Stimulated activated CD4-positive, alpha-beta T cell treated with anti-CD3 and anti-CD28 coated beads, Interleukin-1b, Interleukin-23, amount 100 ng/mL, for 1 hour (primary cell): Measurements from ENCODE around the gene P2RY2.
"Not testable (repeated sequence)": the region's sequence is repeated elsewhere in the genome, so short reads cannot be mapped to it uniquely, and the experiment has no call there.

Experiments
- DNase-seq, 2 donors: peaks; one replicate each; pipeline ENCODE4 v3.0.0-alpha.2; 2020; ENCODE audit warnings: low read depth in 2 of 2

P2RY2 gene

DNA sequence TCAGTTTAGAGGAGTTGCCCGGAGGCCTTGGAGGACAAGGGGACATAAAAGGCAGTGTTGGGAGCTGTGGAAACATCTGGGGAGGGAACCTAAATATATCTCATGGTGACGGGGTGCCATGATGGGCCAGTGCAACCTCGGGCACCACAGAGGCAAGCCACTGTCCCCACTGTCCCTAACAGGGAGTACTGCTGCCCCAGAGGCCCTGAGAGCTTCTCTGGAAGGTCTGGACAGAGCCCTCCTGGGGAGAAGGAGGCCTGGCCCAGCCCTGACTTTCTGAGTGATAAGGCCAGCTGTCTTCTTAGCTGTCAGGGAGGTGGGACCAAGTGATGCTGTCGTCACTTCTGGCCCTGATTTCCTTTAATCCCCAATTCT lies 48.6 kb downstream of the P2RY2 start:
- no peak for DNase-seq

DNA sequence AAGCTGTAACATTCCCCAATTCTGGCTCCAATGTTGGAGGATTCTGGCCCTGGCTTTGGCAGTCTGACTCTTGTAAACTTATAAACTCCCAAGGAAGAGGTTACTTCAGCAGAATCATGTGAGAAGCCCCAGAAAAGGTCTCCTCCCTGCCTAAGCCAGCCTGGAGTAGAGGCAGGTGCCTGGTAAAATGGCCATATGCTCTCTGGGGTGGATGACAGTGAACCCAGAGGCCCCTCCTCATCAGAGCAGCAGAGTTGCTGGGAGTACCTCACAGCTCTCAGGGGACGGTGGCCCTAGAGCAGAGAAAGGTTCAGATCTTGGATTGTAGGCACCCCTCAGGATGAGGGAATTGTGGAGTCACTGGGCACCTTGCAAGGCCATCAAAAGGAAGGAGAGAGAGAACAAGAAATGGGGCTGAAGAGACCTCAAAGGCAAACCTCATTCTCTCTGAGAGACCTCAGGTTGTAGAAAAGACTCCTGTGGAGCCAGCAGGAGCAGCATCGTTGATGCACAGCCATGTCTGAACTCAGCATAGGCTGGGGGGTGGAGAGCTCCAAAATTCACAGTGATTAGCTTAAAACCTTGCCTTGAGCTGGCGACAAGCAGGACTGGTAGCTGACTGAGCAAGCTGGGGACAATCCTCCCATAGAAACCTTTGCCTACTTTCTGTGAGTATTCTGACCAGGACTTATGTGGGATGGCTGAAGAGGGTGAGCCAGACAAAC lies 49.2 kb downstream of the P2RY2 start:
- DNase-seq = no peak

DNA sequence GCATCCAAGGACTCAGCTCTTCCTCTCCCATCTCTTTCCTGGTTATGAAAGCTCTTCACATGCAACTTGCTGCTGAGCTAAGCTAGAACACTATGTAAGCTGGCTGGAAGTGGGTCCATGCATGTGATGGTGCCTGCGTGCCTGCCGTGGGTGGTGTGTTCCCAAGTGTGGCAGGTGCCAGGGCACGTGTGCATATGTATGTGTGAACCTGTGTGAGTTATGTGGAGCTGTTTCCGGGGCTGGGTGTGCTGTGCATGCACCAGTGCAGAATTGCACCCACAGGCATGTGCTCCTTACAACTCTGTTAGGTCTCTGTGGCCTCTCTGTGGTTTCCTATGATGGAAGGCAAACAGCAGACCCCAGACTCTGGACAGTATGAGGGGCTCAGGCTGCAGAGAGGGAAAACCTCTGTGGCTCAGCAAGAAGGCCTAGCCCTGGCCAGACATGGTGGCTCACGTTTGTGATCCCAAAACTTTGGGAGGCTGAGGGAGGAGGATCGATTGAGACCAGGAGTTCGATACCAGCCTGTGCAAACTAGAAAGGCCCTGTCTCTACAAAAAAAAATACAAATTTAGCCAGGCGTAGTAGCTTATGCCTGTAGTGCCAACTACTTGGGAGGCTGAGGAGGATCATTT lies 49.9 kb downstream of the P2RY2 start:
- DNase-seq = no peak

DNA sequence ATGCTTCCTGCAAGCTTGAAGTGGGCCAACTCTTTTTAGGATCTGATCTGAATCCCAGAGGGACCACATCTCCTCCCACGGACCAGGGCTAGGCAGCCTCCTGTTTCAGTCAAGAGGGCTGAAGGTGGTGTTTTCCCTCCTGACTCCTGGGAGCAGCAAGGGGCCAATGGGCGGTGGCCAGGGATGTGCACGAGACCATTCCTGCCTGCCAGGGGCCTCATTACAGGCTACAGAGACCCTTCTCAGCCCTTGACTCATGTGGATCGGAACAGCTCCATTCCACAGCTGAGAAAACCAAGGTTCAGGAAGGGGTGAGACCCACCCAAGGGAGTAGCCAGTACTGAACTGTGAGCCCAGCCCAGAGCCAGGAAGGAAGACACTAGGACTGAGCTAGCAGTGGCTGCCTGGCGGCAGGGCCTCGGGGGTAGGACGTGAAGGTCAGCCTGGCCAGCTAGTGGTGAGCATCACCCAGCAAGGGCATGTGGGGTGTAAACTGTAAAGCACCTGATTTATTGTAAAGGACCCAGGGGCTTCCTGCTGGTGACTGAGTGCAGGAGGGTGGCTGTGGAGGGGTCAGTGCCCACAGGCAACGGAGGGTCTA lies 50.7 kb downstream of the P2RY2 start:
- DNase-seq = no peak

DNA sequence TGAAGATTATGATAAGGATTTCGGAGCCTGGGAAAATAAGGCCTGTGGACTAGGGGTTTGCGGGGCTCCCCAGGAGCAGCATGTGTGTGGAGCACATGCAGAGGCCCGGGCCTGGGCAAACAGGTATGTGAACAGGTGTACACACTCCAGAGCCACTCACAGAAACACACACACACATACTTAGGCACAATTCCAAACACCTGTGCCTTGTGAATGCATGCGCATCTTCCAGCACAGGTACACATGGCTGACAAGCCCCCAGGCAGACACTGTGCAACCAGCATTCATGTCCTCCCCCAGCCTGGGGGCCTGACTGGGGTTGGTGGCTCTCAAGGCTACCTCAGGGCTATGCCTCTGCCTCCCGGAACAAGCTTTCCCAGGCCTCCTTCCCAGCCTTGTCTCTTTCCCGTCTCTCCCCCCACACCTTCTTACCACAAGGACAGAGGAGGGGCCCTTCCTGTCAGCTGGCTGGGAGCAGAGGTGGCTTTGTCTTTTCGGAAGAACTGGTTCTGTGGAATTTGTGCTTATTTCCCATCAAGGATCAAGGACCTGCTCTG lies 51.5 kb downstream of the P2RY2 start:
- no peak for DNase-seq

DNA sequence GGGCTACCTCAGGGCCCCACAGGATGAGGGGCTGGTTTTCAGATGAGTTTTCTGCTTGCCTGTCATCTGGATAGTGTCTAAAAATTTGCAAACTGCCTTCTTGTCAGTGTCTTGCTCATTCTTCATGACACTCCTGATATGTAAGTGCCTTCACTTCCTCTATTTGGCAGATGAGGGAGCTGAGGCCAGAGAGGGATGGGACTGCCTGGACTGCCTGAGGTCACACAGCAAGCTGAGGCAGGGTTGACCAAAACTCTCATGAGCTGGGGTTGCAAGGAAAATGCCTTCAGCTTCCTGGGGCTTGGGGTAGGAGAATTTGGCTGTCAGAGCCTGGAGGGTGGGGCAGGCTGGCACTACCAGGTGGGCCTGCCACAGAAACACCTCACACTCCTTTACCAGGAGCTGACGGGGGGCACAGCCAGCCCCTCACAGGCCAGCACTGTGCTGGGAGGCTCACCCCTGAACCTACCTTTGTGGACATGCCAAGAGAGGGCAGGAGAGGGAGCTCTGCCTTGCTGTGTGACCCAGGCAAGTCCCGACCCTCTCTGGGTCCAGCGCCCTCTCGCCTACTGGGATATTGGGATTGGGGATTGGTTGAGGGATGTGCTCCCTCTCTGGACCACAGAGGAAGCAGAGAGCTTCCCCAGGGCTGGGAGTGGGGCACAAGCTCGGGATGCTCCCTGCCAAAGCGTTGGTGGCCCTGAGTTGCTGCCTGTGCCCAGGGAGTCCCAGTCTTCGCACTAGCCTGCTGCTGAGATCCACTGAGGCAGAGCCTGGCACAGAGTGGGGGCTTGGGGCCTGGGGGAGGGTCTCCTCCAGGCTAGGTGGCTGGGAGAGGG lies 52.2 kb downstream of the P2RY2 start:
- no peak for DNase-seq

DNA sequence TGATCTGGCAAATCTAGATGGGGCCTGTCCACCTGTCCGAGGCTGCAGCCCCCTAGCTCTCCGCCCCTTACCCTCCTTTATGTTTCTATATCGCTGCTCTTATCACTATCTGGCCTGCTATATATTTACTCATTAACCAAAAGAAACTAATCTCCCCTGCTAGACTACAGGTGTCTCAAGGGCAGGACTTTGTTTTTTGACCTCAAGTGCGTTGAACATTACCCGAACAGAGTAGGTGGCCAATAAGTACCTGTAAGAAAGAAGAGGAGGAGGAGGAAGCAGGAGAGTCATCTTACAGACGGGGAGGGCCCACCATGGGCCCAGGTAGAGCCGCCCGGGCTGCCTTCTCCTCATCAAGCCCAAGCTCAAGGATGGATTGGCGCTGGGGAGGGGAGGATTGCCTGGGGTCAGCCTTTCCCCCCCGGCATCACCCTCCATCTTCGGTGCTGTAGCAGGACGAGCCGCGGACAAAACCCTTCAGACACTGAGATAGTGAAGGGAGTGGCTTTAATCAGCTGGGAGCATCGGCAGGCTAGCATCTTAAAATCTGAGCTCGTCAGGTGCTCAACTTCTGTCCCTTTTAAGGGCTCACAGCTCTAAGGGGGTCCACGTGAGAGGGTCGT lies 52.9 kb downstream of the P2RY2 start:
- DNase-seq = no peak

DNA sequence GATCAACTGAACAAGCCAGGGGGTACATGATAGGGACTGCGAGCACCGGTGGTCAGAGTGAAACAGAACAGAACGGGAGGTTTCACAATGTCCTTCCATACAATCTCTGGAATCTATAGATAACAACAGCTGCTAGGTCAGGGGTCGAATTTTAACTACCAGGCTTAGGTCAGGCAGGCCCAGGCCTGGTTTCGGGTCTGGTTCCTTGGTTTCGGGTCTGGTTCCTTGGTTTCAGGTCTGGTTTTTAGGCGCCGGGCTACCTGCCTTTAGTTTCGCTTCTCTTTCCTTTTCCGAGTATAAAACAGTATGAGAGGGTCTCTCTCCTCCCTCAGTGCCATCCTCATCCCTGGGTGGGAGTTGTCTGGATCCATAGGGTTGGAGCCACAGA lies 53.4 kb downstream of the P2RY2 start:
- not testable (repeated sequence) for DNase-seq

DNA sequence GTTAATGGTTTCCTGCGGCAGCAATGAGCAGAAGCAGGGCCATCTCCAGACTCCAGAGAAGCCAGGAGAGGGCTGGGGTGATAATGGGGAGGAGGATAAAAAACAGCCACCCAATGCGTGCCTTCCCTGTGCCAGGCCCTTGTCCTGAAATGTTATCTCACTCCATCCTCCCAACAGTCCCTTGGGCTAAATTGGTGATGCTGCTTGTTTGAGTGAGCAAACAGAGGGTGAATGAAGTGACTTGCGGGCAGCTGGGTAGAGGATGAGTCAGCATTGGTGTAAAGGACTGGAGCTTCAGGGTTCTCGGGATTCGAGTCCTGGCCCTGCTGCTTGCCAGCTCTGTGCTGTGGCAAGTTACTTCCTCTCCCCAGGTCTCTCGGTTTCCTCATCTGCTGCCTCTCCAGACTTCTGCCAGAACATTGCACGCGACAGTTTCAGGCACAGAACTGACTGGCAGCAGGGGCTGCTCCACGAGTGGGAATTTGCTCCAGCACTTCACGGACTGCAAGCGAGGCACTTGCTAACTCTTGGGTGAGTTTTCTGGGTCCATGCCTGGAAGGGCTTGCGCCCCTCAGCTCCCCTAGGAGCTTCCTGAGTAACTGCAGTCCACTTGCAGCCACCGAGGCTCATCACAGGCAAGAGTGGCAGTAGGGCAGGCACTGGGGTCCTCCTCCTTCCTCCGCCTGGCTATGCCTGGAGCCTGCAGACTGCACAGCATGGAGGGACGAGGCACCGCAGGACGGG lies 54.0 kb downstream of the P2RY2 start, which contains the start of gene P2RY6:
Gene P2RY6, plus strand, starts transcription at position 403 of the 744 bp plus-strand sequence. CDS start 24,181 bp downstream, outside the sequence.
- DNase-seq = no peak

DNA sequence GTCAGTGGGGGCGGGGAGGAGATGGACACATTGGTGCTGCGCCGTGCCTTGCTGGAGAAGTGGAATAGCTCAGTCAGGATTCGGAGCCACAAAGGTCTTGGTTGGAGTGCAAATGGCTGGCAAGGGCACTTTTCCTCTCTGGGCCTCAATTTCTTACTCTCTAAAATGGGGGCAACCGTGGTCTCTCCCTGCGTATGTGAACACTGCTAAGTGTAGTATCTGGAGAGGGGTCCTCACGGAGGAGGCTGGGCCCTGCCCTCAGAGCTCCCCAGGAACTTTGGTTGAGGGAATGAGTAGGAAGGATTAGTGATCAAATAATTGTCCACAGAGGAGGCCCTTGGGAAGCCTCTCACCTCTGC lies 54.6 kb downstream of the P2RY2 start:
- no peak for DNase-seq

DNA sequence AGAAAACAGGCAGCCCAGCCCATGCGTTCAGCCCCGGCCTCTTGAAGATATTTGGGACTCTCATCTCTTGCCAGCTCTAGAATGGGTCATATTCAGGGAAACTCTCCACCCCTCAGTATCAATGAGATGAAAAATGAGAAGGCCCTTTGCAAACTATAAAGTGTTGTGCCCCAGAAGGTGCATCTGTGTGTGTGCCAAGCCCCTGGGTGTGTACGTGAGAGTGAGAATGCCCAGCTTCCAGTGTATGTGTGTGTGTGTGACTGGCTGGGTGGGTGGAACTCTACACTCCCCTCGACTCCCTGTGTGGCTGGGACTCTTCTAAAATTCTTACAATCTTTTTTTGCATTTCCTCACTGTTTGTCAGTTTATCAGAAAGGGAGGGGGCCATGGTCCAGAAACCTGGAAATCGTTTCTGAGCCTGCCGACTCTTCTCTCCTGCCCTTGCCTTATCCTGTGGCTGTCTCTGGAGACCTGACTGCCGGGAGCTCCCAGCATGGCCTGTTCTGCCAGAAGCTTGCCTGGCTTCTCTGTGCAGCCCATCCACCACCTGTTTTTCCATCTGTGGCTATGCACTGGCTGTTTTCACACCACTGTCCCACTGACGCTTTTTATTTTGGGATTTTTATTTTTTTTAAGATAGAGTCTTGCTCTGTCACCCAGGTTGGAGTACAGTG lies 55.3 kb downstream of the P2RY2 start:
- no peak for DNase-seq

DNA sequence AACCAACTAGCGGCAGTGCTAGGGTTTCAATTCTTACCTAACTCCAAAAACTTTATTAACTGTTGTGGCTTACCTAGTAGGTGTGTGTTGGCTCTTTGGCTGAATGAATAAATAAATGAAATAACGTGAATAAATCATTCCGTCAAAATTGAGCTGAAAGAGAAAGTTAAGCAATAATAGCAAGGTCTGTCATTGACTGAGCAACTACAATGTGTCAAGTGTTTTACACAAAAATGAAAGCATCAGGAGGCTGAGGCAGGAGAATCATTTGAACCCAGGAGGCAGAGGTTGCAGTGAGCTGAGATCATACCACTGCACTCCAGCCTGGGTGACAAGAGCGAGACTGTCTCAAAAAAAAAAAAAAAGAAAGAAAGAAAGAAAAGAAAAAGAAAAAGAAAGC lies 56.1 kb downstream of the P2RY2 start:
- DNase-seq = not testable (repeated sequence)

DNA sequence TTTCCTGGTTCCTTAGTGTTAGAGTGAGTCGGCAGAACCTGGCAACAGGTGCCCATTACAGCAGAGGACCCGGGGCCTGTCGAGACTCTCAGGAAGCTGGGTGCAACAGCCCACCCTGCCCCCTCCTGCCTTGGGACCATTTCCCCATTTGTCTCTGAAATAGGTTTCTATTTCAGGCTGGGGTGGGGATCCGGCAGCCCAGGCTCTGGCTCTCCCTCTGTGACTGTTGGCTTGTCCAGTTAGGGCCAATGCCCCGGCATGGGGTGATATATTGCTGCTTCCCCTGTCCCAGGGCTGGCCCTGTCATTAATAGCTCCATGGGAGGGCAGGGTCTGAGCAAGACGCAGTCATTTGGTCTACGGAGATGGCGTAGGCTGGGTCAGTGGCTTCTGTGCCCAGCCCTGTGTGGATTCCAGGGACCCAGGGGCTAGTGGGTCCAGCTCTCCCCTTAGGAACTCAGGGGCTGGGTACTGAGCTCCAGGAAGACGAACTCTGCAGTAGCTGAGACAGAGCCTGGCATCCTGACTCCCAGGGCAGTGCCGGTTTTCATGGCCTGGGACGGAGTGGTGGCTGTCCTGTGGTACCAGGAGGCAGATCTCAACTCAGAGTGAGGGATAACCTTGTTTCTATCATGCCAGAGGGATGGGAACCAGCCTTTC lies 56.8 kb downstream of the P2RY2 start:
- DNase-seq = no peak

DNA sequence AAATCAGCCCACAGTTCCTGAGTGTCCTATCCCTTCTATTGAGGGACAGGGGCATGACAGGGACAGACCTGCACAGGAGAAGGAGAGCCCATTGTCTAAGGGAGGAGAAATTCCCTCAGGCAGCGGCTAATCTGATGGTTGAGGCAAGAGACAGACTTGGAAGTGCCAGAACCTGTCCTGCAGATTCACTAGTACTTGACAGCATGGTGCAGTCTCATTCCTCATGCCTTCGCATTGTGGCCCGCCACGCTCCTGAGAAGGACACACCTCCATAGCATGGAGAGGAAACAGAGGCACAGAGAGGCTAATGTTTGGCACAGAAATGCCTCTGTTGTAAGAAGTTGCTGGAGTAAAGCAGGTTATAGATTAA lies 57.3 kb downstream of the P2RY2 start:
- no peak for DNase-seq

DNA sequence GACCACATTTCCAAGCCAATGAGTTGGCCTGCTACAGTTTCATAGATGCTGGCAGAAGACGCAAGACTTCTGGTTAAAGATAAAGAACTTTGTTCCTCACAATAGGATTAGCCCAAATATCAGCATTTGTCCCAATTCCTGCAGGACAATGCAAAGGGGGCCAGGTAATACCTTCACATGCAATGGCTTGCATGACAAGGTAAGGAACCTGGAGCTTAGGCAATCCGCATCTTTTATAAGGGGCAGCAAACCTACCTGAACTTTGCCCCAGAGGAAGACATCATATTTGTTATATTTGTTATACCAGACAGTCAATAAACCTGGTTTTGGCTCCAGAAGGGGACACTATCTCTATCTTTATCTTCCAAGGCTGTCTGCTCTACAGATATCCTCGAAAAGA lies 59.4 kb downstream of the P2RY2 start:
- no peak for DNase-seq

DNA sequence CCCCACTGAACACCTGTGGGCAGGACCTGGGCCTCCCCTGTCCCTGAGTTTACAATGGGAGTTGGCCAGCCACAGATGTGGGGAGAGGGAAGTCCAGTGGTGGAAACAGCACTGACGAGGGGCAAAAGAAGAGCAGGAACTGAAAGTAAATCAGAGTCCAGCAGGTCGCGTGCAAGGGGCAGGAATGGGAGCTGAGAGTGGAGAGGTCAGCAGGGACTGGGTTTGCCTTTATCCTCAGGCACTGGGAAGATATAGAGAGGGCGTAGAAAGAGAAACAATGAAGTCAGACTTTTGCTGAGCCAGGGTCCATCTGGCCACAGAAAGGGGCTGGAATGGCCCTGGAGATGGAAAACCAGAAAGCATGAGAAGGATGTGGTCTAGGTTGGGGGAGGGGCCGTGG lies 62.5 kb downstream of the P2RY2 start:
- DNase-seq = no peak

DNA sequence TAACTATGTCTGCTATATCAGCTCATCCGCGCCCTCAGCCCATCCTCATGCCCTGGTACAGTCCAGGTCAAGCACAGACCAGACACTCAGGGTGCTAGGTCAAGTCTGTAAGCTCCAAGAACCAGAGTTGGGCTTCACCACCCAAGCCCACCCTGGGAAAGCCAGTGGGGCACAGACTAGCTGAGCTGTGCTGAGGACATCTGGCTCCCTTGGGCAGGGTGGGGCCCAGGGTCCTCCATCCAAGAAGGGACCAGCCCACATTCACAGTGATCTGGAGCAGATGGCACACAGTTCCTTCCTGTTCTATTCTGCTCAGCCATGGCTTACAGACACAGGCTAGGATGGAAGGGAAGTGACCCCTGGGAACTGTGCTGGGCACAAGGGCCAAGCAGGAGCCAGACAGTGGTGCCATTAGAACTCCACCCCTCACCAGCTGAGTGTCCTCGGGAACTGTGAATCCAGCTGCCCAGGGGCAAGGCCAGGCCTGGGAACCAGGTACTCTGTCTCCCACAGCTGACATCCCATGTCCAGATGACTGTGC lies 63.2 kb downstream of the P2RY2 start:
- DNase-seq = no peak

DNA sequence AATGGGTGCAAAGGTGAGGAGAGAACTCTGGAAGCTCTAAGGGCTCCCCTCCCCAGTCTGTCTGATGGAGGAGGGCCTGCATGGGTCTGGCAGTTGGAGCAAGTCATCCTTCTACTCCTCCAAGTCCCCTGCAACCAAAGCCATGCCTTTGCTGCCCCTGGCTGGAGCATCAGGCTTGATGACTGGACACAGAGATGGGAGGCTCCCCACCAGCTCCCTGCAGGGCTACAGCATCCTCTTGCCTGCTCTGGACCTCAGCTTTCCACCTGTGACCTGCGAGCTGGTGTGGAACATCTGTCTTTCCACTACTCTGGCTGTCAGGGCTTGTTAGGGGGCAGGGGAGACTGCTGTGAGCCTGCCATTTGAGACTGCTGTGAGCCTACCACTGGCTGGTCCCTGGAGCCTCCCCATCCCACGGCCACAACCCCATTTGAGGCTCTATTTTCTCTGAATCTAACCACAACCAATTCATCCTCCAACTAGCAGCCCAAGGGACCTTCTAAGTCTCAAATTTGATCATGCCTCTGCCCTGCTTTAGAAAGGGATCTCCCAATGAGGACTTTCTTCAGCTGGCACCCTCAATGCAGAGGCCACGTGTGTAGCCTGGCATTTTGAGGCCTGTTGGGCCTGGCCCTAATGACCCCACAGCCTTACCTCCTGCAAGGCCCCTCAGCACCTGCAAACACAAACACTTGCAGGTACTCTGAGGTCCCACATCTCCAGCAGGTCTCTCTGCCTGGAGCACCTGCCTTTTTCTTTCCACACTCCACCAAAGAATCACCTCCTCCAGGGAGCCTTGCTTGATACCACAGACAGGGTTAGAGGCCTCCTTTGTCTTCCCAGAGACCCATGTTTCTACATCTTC lies 63.9 kb downstream of the P2RY2 start:
- DNase-seq = no peak
